ENCODE results near the gene METAP2. TPM values are rescaled to one million over a fixed set of nuclear protein-coding genes. Genes with fewer than 3 reads are reported as not detected.
"Not testable (repeated sequence)": the region's sequence is repeated elsewhere in the genome, so short reads cannot be mapped to it uniquely, and the experiment has no call there.

Gene METAP2
- total and polyA plus RNA-seq, 2 donors: 72.6 to 93.7 TPM

DNA sequence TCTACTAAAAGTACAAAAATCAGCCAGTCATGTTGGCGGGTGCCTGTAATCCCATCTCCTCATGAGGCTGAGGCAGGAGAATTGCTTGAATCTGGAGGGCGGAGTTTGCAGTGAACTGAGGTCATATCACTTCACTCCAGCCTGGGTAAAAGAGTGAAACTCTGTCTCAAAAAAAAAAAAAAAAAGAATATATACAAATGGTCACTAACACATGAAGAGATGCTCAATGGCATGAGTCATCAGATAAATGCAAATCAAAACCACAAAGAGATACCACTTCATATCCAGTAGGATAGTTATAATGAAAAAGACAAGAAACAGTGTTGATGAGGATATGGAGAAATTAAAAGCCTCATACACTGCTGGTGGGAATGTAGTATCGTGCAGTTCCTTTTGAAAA, 33.6 kb upstream of the METAP2 start:
- Histone ChIP-seq H3K4me1 (ENCODE audit: control insufficient read depth in 2 of 2, insufficient read depth in 2 of 2, low read length in 2 of 2) (no peaks in the 10 kb centered on the region), H3K27me3 (ENCODE audit: control insufficient read depth in 2 of 2, insufficient read depth in 1 of 2, low read length in 1 of 2) (peaks cover 0 to 4% of the 10 kb centered on the region in 2 donors), H3K9me3 (ENCODE audit: control insufficient read depth in 2 of 2, insufficient read depth in 1 of 2, low read length in 1 of 2) (no peaks in the 10 kb centered on the region), H3K27ac (ENCODE audit: low read depth in 1 of 2, low read length in 1 of 2) (no peak overlapping the region), H3K36me3 (ENCODE audit: control insufficient read depth in 2 of 2, insufficient read depth in 2 of 2, low read length in 1 of 2) (no peaks in the 10 kb centered on the region), H3K4me3 (ENCODE audit: low read length in 2 of 2) (no peak overlapping the region)
- no peak for DNase-seq (ENCODE audit: low read depth in 6 of 9, low spot score in 9 of 9)
- WGBS: 97% methylated on average over 3 of the region's 3 CpGs

DNA sequence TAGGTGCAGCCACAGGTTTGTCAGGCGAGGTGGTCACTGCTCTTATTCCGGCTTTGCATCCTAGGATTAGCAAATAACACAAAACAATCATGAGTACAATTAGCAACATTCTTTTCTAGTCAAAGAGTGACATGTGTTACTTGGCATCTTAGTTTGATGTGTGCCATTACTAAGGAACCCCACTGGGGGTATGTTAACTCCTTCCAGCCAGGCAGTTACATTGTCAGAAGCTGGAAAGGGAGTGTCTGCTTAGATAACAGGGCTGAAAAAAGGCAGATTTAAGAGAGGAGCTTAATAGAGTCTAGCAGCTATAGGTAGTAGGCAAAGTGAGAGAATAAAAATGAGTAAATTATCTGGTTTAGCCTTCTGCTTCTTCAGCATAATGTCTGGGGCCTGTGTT, 30.5 kb upstream of the METAP2 start:
- no peaks in the 10 kb centered on the region for H3K36me3 ChIP-seq (ENCODE audit: control insufficient read depth in 2 of 2, insufficient read depth in 2 of 2, low read length in 1 of 2)
- WGBS: 95% methylated on average over 2 of the region's 2 CpGs

DNA sequence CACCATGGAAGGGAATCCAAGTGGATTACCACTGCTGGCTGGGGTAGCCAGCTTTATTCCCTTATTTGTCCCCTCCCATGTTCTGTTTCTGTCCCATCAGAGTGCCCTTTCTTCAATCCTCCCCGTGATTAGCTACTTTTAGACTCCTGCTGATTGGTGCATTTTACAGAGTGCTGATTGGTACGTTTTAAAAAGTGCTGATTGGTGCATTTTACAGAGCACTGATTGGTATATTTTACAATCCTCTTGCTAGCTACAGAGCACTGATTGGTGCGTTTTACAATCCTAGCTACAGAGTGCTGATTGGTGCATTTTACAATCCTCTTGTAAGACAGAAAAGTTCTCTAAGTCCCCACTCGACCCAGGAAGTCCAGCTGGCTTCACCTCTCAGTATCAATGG, 28.9 kb upstream of the METAP2 start:
- H3K27ac ChIP-seq (ENCODE audit: low read depth in 1 of 2, low read length in 1 of 2); DNase-seq (ENCODE audit: low read depth in 6 of 9, low spot score in 9 of 9); H3K4me3 ChIP-seq (ENCODE audit: low read length in 2 of 2); H3K4me1 ChIP-seq (ENCODE audit: control insufficient read depth in 2 of 2, insufficient read depth in 2 of 2, low read length in 2 of 2); H3K36me3 ChIP-seq (ENCODE audit: control insufficient read depth in 2 of 2, insufficient read depth in 2 of 2, low read length in 1 of 2); H3K9me3 ChIP-seq (ENCODE audit: control insufficient read depth in 2 of 2, insufficient read depth in 1 of 2, low read length in 1 of 2): not testable (repeated sequence)
- WGBS: 95% methylated on average over 4 of the region's 4 CpGs
- H3K27me3 ChIP-seq (ENCODE audit: control insufficient read depth in 2 of 2, insufficient read depth in 1 of 2, low read length in 1 of 2): peaks cover 6 to 33% of the 10 kb centered on the region in 2 donors

More for the DNA sequence above, 30.5 kb upstream of the METAP2 start:
- H3K27ac ChIP-seq (ENCODE audit: low read depth in 1 of 2, low read length in 1 of 2): no peak overlapping the region
- H3K27me3 ChIP-seq (ENCODE audit: control insufficient read depth in 2 of 2, insufficient read depth in 1 of 2, low read length in 1 of 2): peaks cover 6 to 33% of the 10 kb centered on the region in 2 donors
- no peak for DNase-seq (ENCODE audit: low read depth in 6 of 9, low spot score in 9 of 9)
- no peaks in the 10 kb centered on the region for H3K4me1 ChIP-seq (ENCODE audit: control insufficient read depth in 2 of 2, insufficient read depth in 2 of 2, low read length in 2 of 2)
- no peaks in the 10 kb centered on the region for H3K9me3 ChIP-seq (ENCODE audit: control insufficient read depth in 2 of 2, insufficient read depth in 1 of 2, low read length in 1 of 2)
- H3K4me3 ChIP-seq (ENCODE audit: low read length in 2 of 2): no peak overlapping the region

DNA sequence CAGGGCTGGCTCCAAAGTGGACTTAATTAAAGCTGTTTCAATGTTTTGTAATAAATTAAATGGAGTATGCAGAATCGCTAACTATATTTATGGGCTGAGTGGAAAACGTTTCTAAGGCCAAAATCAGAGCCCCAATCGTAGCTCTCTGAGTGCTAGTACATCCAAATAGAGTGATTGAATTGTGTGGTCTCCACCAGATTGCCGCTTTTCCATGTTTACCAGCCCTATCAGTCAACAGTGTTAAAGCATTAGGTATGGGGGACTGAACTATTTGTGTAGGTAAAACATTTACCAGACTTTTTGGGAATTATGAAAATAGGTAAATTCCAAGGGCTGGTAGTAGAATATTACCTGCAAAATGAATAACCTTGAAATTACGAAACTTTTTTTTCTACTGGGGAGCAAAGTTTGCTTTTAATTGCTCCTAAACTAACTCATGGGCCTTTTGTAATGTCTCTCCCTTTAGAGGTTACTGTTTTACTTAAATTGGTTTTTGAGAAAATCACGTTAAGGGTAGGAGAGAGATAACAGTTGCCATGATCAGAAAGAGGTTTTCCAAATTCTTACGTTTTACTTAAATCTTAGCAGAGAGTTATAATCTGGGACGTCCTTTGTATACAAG, 28.0 kb upstream of the METAP2 start:
- 88% methylated on average over 8 of the region's 8 CpGs for WGBS
- Histone ChIP-seq H3K9me3 (ENCODE audit: control insufficient read depth in 2 of 2, insufficient read depth in 1 of 2, low read length in 1 of 2) (no peaks in the 10 kb centered on the region), H3K4me1 (ENCODE audit: control insufficient read depth in 2 of 2, insufficient read depth in 2 of 2, low read length in 2 of 2) (no peaks in the 10 kb centered on the region), H3K36me3 (ENCODE audit: control insufficient read depth in 2 of 2, insufficient read depth in 2 of 2, low read length in 1 of 2) (no peaks in the 10 kb centered on the region), H3K27ac (ENCODE audit: low read depth in 1 of 2, low read length in 1 of 2) (no peak overlapping the region), H3K4me3 (ENCODE audit: low read length in 2 of 2) (no peak overlapping the region), H3K27me3 (ENCODE audit: control insufficient read depth in 2 of 2, insufficient read depth in 1 of 2, low read length in 1 of 2) (peaks cover 6 to 33% of the 10 kb centered on the region in 2 donors)
- no peak for DNase-seq (ENCODE audit: low read depth in 6 of 9, low spot score in 9 of 9)

DNA sequence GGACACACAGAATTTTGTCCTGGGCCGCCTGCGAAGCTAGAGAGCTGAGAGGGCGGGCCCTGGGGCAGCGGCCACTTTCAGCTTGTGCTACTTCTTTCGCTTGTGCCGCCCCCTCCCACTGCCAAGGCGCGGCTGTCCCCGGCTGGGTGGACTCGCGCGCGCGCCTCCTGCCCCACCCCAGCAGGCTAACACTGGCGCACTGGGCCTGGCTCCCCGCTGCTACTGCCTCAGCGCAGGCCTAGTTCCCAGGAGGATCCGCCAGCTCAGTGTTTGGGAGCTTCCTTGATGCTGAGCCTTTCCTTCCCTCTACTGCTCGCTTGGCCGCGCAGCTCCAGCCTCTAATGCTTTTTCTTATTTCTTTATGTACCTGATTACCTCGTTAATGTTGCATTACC, 27.4 kb upstream of the METAP2 start:
- no peaks in the 10 kb centered on the region for H3K4me1 ChIP-seq (ENCODE audit: control insufficient read depth in 2 of 2, insufficient read depth in 2 of 2, low read length in 2 of 2)
- H3K27me3 ChIP-seq (ENCODE audit: control insufficient read depth in 2 of 2, insufficient read depth in 1 of 2, low read length in 1 of 2): peaks cover 6 to 33% of the 10 kb centered on the region in 2 donors
- no peak overlapping the region for H3K27ac ChIP-seq (ENCODE audit: low read depth in 1 of 2, low read length in 1 of 2)
- H3K9me3 ChIP-seq (ENCODE audit: control insufficient read depth in 2 of 2, insufficient read depth in 1 of 2, low read length in 1 of 2): no peaks in the 10 kb centered on the region
- WGBS: 29% methylated on average over 22 of the region's 22 CpGs
- no peaks in the 10 kb centered on the region for H3K36me3 ChIP-seq (ENCODE audit: control insufficient read depth in 2 of 2, insufficient read depth in 2 of 2, low read length in 1 of 2)
- DNase-seq (ENCODE audit: low read depth in 6 of 9, low spot score in 9 of 9): no peak
- no peak overlapping the region for H3K4me3 ChIP-seq (ENCODE audit: low read length in 2 of 2)

DNA sequence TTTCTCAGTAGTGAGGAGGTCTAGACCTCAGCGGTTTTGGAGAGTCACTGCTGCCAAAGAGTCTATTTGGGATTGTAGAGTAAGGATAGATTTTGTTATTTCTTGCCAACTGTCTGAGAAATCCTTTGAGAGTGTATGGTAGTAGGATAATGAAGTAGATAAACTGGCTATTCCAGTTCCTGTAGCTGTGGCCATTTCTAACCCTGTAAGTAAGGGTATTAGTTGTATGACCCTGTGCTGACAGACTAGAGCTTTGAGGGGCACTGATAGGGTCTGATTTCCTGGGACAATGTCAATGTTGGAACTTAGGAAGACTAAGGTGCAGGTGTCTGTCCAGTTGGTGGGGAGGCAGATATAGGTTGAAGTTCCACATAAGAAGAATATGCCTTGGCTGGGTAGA, 24.3 kb upstream of the METAP2 start:
- H3K36me3 ChIP-seq (ENCODE audit: control insufficient read depth in 2 of 2, insufficient read depth in 2 of 2, low read length in 1 of 2); H3K4me3 ChIP-seq (ENCODE audit: low read length in 2 of 2); H3K27ac ChIP-seq (ENCODE audit: low read depth in 1 of 2, low read length in 1 of 2); H3K4me1 ChIP-seq (ENCODE audit: control insufficient read depth in 2 of 2, insufficient read depth in 2 of 2, low read length in 2 of 2); H3K9me3 ChIP-seq (ENCODE audit: control insufficient read depth in 2 of 2, insufficient read depth in 1 of 2, low read length in 1 of 2); DNase-seq (ENCODE audit: low read depth in 6 of 9, low spot score in 9 of 9): not testable (repeated sequence)
- peaks cover 6 to 33% of the 10 kb centered on the region in 2 donors for H3K27me3 ChIP-seq (ENCODE audit: control insufficient read depth in 2 of 2, insufficient read depth in 1 of 2, low read length in 1 of 2)
- 99% methylated on average over 1 of the region's 1 CpG for WGBS

DNA sequence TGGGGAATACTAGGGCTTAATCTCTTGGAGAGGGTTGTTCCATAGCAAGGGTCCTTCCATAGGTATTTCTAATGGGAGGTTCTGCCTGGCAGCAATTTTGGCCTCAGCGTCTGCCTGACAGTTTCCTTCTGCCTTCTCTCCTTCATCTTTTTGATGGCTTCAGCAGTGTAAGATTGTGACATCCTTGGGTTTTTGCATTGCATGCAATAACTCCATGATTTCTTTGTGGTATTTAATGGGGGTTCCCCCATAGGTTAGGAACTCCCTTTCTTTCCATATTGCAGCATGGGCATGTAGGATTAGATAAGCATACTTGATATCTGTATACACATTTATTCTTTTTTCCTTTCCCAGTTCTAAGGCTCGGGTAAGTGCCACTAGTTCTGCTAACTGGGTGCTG, 21.5 kb upstream of the METAP2 start:
- H3K4me3 ChIP-seq (ENCODE audit: low read length in 2 of 2); H3K27ac ChIP-seq (ENCODE audit: low read depth in 1 of 2, low read length in 1 of 2); H3K27me3 ChIP-seq (ENCODE audit: control insufficient read depth in 2 of 2, insufficient read depth in 1 of 2, low read length in 1 of 2); H3K36me3 ChIP-seq (ENCODE audit: control insufficient read depth in 2 of 2, insufficient read depth in 2 of 2, low read length in 1 of 2); H3K9me3 ChIP-seq (ENCODE audit: control insufficient read depth in 2 of 2, insufficient read depth in 1 of 2, low read length in 1 of 2); DNase-seq (ENCODE audit: low read depth in 6 of 9, low spot score in 9 of 9); H3K4me1 ChIP-seq (ENCODE audit: control insufficient read depth in 2 of 2, insufficient read depth in 2 of 2, low read length in 2 of 2): not testable (repeated sequence)
- WGBS: 93% methylated on average over 2 of the region's 2 CpGs

DNA sequence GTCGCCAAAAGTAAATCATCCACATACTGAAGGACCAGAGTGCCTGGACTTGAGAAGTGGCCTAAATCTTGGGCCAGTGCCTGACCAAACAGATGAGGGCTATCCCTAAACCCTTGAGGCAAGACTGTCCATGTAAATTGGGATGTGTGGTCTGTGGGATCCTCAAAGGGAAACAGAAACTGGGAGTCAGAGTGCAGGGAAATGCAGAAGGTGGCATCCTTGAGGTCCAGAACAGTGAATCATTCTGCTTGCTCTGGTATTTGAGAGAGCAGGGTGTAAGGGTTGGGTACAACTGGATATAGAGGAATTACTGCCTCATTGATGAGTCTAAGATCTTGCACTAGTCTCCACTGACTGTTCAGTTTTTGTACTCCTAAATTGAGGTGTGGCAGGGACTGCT, 20.1 kb upstream of the METAP2 start:
- peaks cover 0 to 10% of the 10 kb centered on the region in 2 donors for H3K9me3 ChIP-seq (ENCODE audit: control insufficient read depth in 2 of 2, insufficient read depth in 1 of 2, low read length in 1 of 2)
- not testable (repeated sequence) for H3K27me3 ChIP-seq (ENCODE audit: control insufficient read depth in 2 of 2, insufficient read depth in 1 of 2, low read length in 1 of 2); H3K4me3 ChIP-seq (ENCODE audit: low read length in 2 of 2); H3K4me1 ChIP-seq (ENCODE audit: control insufficient read depth in 2 of 2, insufficient read depth in 2 of 2, low read length in 2 of 2); H3K27ac ChIP-seq (ENCODE audit: low read depth in 1 of 2, low read length in 1 of 2); DNase-seq (ENCODE audit: low read depth in 6 of 9, low spot score in 9 of 9); H3K36me3 ChIP-seq (ENCODE audit: control insufficient read depth in 2 of 2, insufficient read depth in 2 of 2, low read length in 1 of 2)
- 93% methylated on average over 1 of the region's 1 CpG for WGBS

DNA sequence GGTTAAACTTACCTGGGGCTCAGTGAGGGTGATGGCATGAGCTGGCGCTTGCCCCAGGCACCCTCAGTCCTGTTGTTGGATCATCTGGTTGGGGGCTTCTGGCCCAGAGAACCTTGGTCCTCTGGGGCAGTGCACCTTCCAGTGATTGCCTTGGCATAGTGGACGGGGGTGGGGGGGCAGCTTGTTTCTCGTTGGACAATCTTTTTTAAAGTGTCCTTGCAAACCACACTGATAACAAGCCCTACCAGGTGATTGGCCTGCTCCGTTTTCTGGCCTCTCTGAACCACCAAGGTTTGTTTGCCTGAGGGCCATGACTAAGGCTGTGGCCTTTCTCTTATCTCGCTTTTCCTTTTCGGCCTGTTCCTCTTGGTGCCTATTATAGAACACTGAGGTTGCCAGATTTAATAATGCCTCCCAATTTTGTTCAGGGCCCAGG, 19.2 kb upstream of the METAP2 start:
- not testable (repeated sequence) for DNase-seq (ENCODE audit: low read depth in 6 of 9, low spot score in 9 of 9); H3K27ac ChIP-seq (ENCODE audit: low read depth in 1 of 2, low read length in 1 of 2); H3K27me3 ChIP-seq (ENCODE audit: control insufficient read depth in 2 of 2, insufficient read depth in 1 of 2, low read length in 1 of 2); H3K36me3 ChIP-seq (ENCODE audit: control insufficient read depth in 2 of 2, insufficient read depth in 2 of 2, low read length in 1 of 2); H3K4me3 ChIP-seq (ENCODE audit: low read length in 2 of 2); H3K4me1 ChIP-seq (ENCODE audit: control insufficient read depth in 2 of 2, insufficient read depth in 2 of 2, low read length in 2 of 2)
- peaks cover 0 to 10% of the 10 kb centered on the region in 2 donors for H3K9me3 ChIP-seq (ENCODE audit: control insufficient read depth in 2 of 2, insufficient read depth in 1 of 2, low read length in 1 of 2)
- 98% methylated on average over 6 of the region's 6 CpGs for WGBS

All from thymus (tissue), 11 donors.